Fibroblast of the aortic adventitia (primary cell): ENCODE measurements around the gene TRHDE. TPM values are rescaled to one million over a fixed set of nuclear protein-coding genes. Genes with fewer than 3 reads are reported as not detected.
A peak's percentile ranks its signal among the peaks of the same experiment; 100 is the strongest.

ENCODE experiments used
- DNase-seq: peaks from one replicate; pipeline ENCODE4 v3.0.0-alpha.2; 2010; ENCODE audit warnings: low read depth
- H3K4me3 ChIP-seq: 2 replicates; pipeline ENCODE4 v1.5.1; 2011; ENCODE audit warnings: low read depth, mild to moderate bottlenecking, control low read depth, low read length, moderate library complexity
- CTCF ChIP-seq: IDR thresholded peaks from 2 replicates; pipeline ENCODE4 v1.5.1; 2011; ENCODE audit warnings: mild to moderate bottlenecking, low read length, control low read depth, inconsistent platforms; ENCODE audit not compliant: insufficient read depth
- total RNA-seq: library from RNA; depleted of rRNA; stranded (reverse); fragments of >200 nt; gene quantifications from 2 replicates; pipeline ENCODE4 v1.2.3, GENCODE V29; 2012; ENCODE audit warnings: low replicate concordance

TRHDE gene
- total RNA-seq, 1 donor, result 10.0 TPM

GRCh38 chr12:72273499-72273837, 1.3 kb downstream of the TRHDE start:
- H3K4me3 ChIP-seq, result peak overlapping the region; percentile 48
- DNase-seq, result no peak
- TF ChIP-seq CTCF, result no peak

GRCh38 chr12:72273851-72274351, 1.7 kb downstream of the TRHDE start:
- DNase-seq, result no peak
- no peak overlapping the region for H3K4me3 ChIP-seq
- TF ChIP-seq CTCF, result no peak

GRCh38 chr12:72274931-72275330, 2.8 kb downstream of the TRHDE start:
- peak; percentile 24 for DNase-seq
- H3K4me3 ChIP-seq, result no peak overlapping the region

GRCh38 chr12:72275526-72275925, 3.4 kb downstream of the TRHDE start:
- DNase-seq, result no peak
- TF ChIP-seq CTCF, result no peak

More at GRCh38 chr12:72274931-72275330, 2.8 kb downstream of the TRHDE start:
- TF ChIP-seq CTCF, result no peak

GRCh38 chr12:72276181-72276805, 4.1 kb downstream of the TRHDE start:
- no peak for TF ChIP-seq CTCF
- no peak overlapping the region for H3K4me3 ChIP-seq
- DNase-seq, result no peak

More at GRCh38 chr12:72275526-72275925, 3.4 kb downstream of the TRHDE start:
- H3K4me3 ChIP-seq, result no peak overlapping the region

GRCh38 chr12:72277415-72277814, 5.2 kb downstream of the TRHDE start:
- TF ChIP-seq CTCF, result no peak
- no peak for DNase-seq
- H3K4me3 ChIP-seq, result no peak overlapping the region

- TF ChIP-seq CTCF, result no peak
- DNase-seq, result no peak
- H3K4me3 ChIP-seq, result no peak overlapping the region
Measured at GRCh38 chr12:72278894-72279293, 6.7 kb downstream of the TRHDE start.
